GM23338 (cell line): ENCODE results near the gene GAS2.

Experiments used
- CREB1 ChIP-seq: fragments of 250-450 bp; sonication (Bioruptor Pico); IDR thresholded peaks from 2 replicates; pipeline ENCODE4 v1.5.0; 2020; ENCODE audit warnings: low read depth, mild to moderate bottlenecking, moderate library complexity
- EZH2 ChIP-seq: fragments of 200-600 bp; sonication (generic); IDR thresholded peaks from one replicate; pipeline ENCODE4 v1.8.0; 2017; ENCODE audit warnings: antibody characterized with exemption, mild to moderate bottlenecking, low read depth; ENCODE audit not compliant: unreplicated experiment
- EZH2phosphoT487 ChIP-seq: fragments of 200-600 bp; sonication (generic); IDR thresholded peaks from one replicate; pipeline ENCODE4 v1.8.1; 2018; ENCODE audit warnings: antibody characterized with exemption; ENCODE audit not compliant: unreplicated experiment
- JUNB ChIP-seq: IDR thresholded peaks from one replicate; pipeline ENCODE4 v1.6.1; 2016; ENCODE audit warnings: antibody characterized with exemption; ENCODE audit not compliant: unreplicated experiment
- NANOG ChIP-seq: IDR thresholded peaks from 2 replicates; pipeline ENCODE4 v1.6.1; 2016; ENCODE audit warnings: antibody characterized with exemption, borderline replicate concordance
- POLR2AphosphoS5 ChIP-seq: IDR thresholded peaks from 2 replicates; pipeline ENCODE4 v1.6.1; 2016; ENCODE audit warnings: antibody characterized with exemption, low read depth
- ZNF331 ChIP-seq: fragments of 250-450 bp; sonication (Bioruptor Pico); IDR thresholded peaks from 2 replicates; pipeline ENCODE4 v1.5.0; 2020; ENCODE audit warnings: low read depth, mild to moderate bottlenecking, moderate library complexity
- TF ChIP-seq, protein P1 (sequence below), 2 experiments: fragments of 200-600 bp in 1 of 2; sonication (generic) in 1 of 2; conservative IDR thresholded peaks; 2 replicates each; pipeline versions ENCODE4 v1.5.1 to v1.6.1; 2016 to 2017; ENCODE audit warnings: antibody characterized with exemption in 2 of 2, low read depth in 2 of 2, mild to moderate bottlenecking in 2 of 2, moderate library complexity in 1 of 2
- TF ChIP-seq, protein P2 (sequence below): IDR thresholded peaks from one replicate; pipeline ENCODE4 v1.6.1; 2018; ENCODE audit warnings: antibody characterized with exemption; ENCODE audit not compliant: unreplicated experiment

DNA sequence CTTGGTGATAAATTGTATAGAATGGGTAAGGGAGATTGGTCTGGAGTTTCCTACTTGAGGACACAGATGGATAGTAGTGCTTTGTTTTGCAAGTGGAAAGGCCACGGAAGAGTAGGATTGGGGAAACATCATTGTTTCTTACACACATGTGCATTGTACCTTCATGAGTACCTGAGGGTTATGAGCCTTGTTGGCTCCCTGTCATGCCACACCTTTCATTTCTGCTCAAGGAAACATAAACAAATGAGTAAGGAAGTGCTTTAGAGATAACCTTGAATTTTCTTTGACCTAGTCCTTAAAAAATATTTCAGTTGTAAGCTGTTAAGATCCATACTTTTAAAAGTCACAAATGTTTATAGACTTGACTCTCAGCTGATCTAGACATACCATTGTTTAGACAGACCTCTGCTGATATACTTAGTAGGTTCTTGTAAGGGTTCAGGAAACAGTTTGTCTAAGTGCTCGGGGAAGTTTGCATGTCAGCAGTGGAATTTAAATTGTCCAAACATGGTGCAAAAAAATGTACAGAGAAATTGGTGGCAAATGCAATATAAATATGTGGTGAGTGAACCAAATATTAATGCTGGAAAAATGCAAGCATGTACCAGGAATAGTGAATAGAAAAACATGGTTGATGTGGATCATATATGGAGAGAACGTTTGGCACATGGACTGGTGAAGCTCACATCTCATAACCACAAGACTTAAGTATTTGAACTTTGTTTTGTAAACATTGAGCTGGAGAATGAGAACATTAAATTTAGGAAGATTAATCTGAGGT lies 40.9 kb downstream of the GAS2 start:
- TF ChIP-seq POLR2AphosphoS5 (no peak), CREB1 (CRISPR knock-in tag) (no peak), EZH2phosphoT487 (no peak), ZNF331 (CRISPR knock-in tag) (no peak), EZH2 (no peak), JUNB (no peak), NANOG (no peak)
- TF ChIP-seq, protein P1, sequence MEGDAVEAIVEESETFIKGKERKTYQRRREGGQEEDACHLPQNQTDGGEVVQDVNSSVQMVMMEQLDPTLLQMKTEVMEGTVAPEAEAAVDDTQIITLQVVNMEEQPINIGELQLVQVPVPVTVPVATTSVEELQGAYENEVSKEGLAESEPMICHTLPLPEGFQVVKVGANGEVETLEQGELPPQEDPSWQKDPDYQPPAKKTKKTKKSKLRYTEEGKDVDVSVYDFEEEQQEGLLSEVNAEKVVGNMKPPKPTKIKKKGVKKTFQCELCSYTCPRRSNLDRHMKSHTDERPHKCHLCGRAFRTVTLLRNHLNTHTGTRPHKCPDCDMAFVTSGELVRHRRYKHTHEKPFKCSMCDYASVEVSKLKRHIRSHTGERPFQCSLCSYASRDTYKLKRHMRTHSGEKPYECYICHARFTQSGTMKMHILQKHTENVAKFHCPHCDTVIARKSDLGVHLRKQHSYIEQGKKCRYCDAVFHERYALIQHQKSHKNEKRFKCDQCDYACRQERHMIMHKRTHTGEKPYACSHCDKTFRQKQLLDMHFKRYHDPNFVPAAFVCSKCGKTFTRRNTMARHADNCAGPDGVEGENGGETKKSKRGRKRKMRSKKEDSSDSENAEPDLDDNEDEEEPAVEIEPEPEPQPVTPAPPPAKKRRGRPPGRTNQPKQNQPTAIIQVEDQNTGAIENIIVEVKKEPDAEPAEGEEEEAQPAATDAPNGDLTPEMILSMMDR (conservative IDR thresholded peaks at IDR 0.05; ENCODE audit: low read depth in 2 of 2): no peak
- TF ChIP-seq, protein P2, sequence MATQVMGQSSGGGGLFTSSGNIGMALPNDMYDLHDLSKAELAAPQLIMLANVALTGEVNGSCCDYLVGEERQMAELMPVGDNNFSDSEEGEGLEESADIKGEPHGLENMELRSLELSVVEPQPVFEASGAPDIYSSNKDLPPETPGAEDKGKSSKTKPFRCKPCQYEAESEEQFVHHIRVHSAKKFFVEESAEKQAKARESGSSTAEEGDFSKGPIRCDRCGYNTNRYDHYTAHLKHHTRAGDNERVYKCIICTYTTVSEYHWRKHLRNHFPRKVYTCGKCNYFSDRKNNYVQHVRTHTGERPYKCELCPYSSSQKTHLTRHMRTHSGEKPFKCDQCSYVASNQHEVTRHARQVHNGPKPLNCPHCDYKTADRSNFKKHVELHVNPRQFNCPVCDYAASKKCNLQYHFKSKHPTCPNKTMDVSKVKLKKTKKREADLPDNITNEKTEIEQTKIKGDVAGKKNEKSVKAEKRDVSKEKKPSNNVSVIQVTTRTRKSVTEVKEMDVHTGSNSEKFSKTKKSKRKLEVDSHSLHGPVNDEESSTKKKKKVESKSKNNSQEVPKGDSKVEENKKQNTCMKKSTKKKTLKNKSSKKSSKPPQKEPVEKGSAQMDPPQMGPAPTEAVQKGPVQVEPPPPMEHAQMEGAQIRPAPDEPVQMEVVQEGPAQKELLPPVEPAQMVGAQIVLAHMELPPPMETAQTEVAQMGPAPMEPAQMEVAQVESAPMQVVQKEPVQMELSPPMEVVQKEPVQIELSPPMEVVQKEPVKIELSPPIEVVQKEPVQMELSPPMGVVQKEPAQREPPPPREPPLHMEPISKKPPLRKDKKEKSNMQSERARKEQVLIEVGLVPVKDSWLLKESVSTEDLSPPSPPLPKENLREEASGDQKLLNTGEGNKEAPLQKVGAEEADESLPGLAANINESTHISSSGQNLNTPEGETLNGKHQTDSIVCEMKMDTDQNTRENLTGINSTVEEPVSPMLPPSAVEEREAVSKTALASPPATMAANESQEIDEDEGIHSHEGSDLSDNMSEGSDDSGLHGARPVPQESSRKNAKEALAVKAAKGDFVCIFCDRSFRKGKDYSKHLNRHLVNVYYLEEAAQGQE: no peak
